ENCODE measurements around the gene OR9A2.

- TF ChIP-seq, protein P1, sequence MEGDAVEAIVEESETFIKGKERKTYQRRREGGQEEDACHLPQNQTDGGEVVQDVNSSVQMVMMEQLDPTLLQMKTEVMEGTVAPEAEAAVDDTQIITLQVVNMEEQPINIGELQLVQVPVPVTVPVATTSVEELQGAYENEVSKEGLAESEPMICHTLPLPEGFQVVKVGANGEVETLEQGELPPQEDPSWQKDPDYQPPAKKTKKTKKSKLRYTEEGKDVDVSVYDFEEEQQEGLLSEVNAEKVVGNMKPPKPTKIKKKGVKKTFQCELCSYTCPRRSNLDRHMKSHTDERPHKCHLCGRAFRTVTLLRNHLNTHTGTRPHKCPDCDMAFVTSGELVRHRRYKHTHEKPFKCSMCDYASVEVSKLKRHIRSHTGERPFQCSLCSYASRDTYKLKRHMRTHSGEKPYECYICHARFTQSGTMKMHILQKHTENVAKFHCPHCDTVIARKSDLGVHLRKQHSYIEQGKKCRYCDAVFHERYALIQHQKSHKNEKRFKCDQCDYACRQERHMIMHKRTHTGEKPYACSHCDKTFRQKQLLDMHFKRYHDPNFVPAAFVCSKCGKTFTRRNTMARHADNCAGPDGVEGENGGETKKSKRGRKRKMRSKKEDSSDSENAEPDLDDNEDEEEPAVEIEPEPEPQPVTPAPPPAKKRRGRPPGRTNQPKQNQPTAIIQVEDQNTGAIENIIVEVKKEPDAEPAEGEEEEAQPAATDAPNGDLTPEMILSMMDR (IDR thresholded peaks at IDR 0.05), result no peak
- TF ChIP-seq POLR2A (IDR thresholded peaks at IDR 0.05), result no peak
- peak; percentile 48 for TF ChIP-seq POLR2AphosphoS5 (IDR thresholded peaks at IDR 0.05)
Measured at GRCh38 chr7:143063741-143064140, 36.8 kb upstream of the OR9A2 start.

All from prostate gland (tissue), 2 donors.